ENCODE measurements around the gene HDHD3. TPM values are rescaled to one million over a fixed set of nuclear protein-coding genes. Genes with fewer than 3 reads are reported as not detected.

The HDHD3 gene
- total and polyA plus RNA-seq, 8 donors = 18.8 to 80.6 (median 27.4) TPM

DNA sequence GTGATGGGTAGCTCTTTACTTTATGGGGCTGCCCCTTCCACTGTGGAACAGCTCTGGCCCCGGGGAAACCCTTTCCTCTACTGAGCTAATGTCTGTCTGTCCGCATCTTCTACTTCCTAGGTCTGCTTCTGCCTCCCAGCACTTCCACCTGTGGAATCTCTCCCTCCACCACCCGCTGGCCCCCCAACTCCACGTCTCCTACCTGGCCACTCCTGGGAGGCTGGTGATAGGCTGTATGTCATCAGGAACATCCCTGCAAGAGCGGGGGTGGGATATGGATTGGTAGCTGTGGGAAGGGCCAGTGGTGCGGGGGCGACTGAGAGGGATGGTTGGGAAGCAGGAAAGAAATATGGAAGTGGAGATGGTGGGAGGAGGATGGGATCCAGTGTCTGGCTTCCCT is 15.1 kb upstream of the HDHD3 start:
- no peaks in the 10 kb centered on the region for H3K27me3 ChIP-seq
- FAIRE-seq (no peak), DNase-seq (no peak), ATAC-seq (no peak)
- WGBS, 2 donors = 94 to 95% methylated on average over 7 of the region's 7 CpGs
- H3K36me3 ChIP-seq = peaks cover 0 to 32% (median 11%) of the 10 kb centered on the region in 3 donors
- H3K27ac ChIP-seq = no peak overlapping the region
- H3K4me3 ChIP-seq = no peak overlapping the region
- intact Hi-C loops (cut with DNase I) = loop anchor here in 2 of 3 donors (10.0 kb wide), 1 partner anchor 47 kb away; the partner anchor contains the start of genes BSPRY (in 2 of the 2) and WDR31 (in 2 of the 2)
- H3K9me3 ChIP-seq = no peaks in the 10 kb centered on the region
- TF ChIP-seq, protein P1, sequence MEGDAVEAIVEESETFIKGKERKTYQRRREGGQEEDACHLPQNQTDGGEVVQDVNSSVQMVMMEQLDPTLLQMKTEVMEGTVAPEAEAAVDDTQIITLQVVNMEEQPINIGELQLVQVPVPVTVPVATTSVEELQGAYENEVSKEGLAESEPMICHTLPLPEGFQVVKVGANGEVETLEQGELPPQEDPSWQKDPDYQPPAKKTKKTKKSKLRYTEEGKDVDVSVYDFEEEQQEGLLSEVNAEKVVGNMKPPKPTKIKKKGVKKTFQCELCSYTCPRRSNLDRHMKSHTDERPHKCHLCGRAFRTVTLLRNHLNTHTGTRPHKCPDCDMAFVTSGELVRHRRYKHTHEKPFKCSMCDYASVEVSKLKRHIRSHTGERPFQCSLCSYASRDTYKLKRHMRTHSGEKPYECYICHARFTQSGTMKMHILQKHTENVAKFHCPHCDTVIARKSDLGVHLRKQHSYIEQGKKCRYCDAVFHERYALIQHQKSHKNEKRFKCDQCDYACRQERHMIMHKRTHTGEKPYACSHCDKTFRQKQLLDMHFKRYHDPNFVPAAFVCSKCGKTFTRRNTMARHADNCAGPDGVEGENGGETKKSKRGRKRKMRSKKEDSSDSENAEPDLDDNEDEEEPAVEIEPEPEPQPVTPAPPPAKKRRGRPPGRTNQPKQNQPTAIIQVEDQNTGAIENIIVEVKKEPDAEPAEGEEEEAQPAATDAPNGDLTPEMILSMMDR (IDR thresholded peaks at IDR 0.05) = no peak
- peaks cover 26 to 46% (median 40%) of the 10 kb centered on the region in 3 donors for H3K4me1 ChIP-seq

DNA sequence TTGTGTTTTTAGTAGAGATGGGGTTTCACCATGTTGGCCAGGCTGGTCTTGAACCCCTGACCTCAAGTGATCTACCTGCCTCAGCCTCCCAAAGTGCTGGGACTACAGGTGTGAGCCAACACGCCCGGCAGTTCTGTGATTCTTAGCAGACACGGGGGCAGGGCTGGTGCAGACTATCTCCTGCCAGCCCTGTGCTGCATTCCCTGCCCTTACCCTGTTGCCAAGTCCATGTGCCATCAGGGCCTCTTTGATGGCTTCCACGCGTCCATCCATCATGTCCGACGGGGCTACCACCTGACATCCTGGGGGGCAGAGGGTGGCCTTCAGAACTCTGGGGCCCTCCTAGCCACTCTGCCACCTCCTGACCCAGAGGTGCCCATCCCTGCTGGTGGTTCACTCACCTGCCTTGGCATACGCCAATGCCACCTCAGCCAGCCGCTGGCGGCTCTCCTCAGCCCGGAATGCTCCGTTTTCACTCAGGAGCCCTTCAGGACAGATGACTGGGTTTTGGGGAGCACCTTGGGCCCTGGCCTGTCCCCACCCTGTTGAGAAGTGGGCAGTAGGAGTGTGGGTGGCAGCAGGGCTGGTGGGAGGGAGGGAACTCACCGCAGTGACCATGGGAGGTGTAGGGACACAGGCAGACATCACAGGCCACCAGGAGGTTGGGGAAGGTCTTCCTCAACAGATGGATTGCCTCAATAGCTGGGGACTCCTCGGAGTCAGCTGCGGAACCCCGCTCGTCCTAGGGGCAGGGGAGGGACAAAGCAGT is 13.6 kb upstream of the HDHD3 start:
- H3K9me3 ChIP-seq = no peaks in the 10 kb centered on the region
- 88 to 90% methylated on average over 17 of the region's 17 CpGs for WGBS, 2 donors
- no peak overlapping the region for H3K27ac ChIP-seq
- peaks cover 32 to 45% (median 42%) of the 10 kb centered on the region in 3 donors for H3K4me1 ChIP-seq
- ATAC-seq = no peak
- H3K27me3 ChIP-seq = no peaks in the 10 kb centered on the region
- FAIRE-seq = no peak
- intact Hi-C loops (cut with DNase I) = loop anchor here in 2 of 3 donors (10.0 kb wide), 1 partner anchor 46 kb away; the partner anchor contains the start of genes BSPRY (in 2 of the 2) and WDR31 (in 2 of the 2)
- TF ChIP-seq, protein P1 (IDR thresholded peaks at IDR 0.05) = no peak
- peak in 1 of 6 donors; percentile 13 for DNase-seq
- H3K36me3 ChIP-seq = peaks cover 0 to 32% (median 11%) of the 10 kb centered on the region in 3 donors
- no peak overlapping the region for H3K4me3 ChIP-seq

DNA sequence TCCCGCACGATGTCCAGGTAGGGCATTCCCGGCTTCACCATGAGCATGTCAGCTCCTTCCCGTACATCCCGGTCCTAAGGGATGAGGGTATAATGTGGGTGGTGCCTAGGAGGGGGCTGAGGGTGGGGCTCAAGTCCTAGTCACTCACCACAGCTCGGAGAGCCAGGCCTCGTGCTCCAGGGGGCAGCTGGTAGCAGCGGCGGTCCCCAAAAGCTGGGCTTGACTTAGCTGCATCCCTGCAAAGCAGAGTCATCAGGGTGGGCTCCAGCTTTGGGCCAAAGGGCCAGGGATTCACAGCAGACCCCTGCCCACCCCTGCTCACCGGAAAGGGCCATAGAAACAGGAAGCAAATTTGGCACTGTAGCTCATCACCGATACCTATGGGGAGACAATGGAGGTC is 12.7 kb upstream of the HDHD3 start:
- H3K4me3 ChIP-seq = no peak overlapping the region
- peaks cover 32 to 38% (median 36%) of the 10 kb centered on the region in 3 donors for H3K4me1 ChIP-seq
- FAIRE-seq (no peak), ATAC-seq (no peak), DNase-seq (no peak)
- TF ChIP-seq, protein P1 (IDR thresholded peaks at IDR 0.05) = no peak
- H3K36me3 ChIP-seq = peaks cover 0 to 32% (median 11%) of the 10 kb centered on the region in 3 donors
- H3K9me3 ChIP-seq = no peaks in the 10 kb centered on the region
- no peaks in the 10 kb centered on the region for H3K27me3 ChIP-seq
- peak overlapping the region; percentile 18 to 80 (median 75) for H3K27ac ChIP-seq
- 84 to 86% methylated on average over 11 of the region's 11 CpGs for WGBS, 2 donors
- intact Hi-C loops (cut with DNase I) = no loop called here

DNA sequence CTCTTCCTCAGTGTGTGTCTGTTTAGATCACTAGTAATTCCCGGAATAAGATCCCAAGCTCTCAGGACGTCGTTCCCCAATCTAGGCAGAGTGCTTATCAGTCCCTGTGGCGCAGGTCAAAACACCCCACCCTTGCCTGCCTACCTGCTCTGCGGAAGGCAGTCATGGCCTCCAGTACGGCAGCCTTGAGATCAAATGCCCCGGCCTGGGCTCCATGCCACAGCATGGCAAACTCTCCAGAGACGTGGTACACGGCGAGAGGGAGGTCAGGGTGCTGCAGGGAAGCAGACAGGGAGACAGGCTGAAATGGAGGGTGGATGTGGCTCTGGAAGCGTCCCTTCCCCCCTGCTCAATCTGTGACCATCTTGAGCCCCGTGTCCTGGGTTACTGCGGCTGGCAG is 12.0 kb upstream of the HDHD3 start:
- peak overlapping the region; percentile 68 to 80 (median 75) for H3K27ac ChIP-seq
- ATAC-seq = peak; percentile 78 to 88 (median 86)
- FAIRE-seq = no peak
- no peaks in the 10 kb centered on the region for H3K27me3 ChIP-seq
- peaks cover 0 to 32% (median 11%) of the 10 kb centered on the region in 3 donors for H3K36me3 ChIP-seq
- H3K9me3 ChIP-seq = no peaks in the 10 kb centered on the region
- peaks cover 32 to 38% (median 36%) of the 10 kb centered on the region in 3 donors for H3K4me1 ChIP-seq
- TF ChIP-seq, protein P1 (IDR thresholded peaks at IDR 0.05) = no peak
- peak; percentile 79 to 93 (median 86) for DNase-seq
- H3K4me3 ChIP-seq = no peak overlapping the region
- 17 to 24% methylated on average over 13 of the region's 13 CpGs for WGBS, 2 donors
- intact Hi-C loops (cut with DNase I) = no loop called here

Measured in pancreas (tissue), 10 donors.